ENCODE data around the gene ACSS1.

Gene ACSS1

DNA sequence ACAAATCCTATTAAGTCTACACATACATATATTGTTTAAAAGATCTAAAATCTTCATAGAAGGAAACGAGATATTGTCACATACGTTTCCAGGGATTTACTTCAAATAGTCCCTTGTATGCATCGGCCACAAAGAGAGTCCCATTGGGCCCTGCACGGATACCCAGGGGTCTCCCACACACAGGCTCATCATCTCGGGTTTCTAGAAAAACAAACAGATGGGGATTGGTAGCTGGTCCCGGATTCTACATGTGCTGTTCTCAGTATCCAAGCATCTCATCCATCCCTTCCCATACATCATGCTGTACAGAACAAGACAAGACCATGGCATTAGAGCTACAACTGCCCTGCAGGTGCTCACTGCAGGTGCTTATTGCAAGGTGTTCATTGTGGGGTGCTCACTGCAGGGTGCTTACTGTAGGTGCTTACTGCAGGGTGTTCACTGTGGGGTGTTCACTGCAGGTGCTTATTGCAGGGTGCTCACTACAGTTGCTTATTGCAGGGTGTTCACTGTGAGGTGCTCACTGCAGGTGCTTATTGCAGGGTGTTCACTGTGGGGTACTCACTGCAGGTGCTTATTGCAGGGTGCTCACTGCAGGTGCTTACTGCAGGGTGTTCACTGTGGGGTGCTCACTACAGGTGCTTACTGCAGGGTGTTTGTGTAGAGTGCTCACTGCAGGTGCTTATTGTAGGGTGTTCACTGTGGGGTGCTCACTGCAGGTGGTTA, 86.4 kb downstream of the ACSS1 start:
- no peak for DNase-seq (ENCODE audit: low spot score)

- DNase-seq (ENCODE audit: low spot score), result no peak
These were observed 87.2 kb downstream of the ACSS1 start for GRCh38 chr20:24970754-24971153.

GRCh38 chr20:24970030-24970553, 87.8 kb downstream of the ACSS1 start:
- no peak for DNase-seq (ENCODE audit: low spot score)

DNA sequence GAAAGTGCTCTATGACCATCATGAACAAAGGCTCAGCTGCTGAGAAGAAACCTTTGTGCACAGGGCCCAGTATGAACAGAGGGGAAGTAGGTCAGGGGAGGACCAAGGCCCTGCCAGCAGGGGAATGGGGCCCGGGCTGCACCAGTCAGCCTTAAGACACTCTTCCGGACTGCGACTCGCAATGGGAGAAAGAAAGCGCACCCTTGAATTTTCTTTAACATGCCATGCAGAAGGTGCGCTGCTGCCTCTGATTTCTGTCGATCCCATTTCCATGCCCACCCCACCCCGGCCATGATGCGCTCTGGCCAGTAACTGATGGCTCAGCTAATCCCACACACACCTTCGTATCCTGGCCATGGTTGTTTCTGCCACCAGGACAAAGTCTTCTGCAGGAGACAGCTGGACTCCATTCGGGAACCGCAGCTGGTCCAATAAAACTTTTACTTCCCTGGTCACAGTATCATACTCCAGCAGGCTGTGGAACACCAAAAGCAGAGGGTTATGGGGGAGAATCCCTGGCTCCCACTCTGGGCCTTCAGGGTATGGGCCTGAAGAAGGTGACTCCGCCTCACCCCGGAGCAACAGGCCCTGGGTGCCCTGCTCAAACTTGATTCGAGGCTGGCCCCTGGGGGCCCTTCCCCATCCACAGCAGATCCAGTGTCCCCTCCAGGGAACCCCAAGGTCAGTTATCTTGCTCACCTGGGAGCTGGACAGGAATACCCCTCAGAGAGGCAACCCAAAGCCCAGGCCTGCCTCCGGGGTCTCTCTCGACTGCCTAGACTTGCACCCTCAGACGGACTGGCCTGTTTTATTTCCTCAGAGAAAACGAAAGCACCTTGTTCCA, 88.5 kb downstream of the ACSS1 start:
- no peak for DNase-seq (ENCODE audit: low spot score)

GRCh38 chr20:24968278-24968800, 89.6 kb downstream of the ACSS1 start:
- no peak for DNase-seq (ENCODE audit: low spot score)

GRCh38 chr20:24966317-24967012, 91.5 kb downstream of the ACSS1 start:
- no peak for DNase-seq (ENCODE audit: low spot score)

GRCh38 chr20:24965065-24965919, 92.6 kb downstream of the ACSS1 start:
- DNase-seq (ENCODE audit: low spot score), result no peak

DNA sequence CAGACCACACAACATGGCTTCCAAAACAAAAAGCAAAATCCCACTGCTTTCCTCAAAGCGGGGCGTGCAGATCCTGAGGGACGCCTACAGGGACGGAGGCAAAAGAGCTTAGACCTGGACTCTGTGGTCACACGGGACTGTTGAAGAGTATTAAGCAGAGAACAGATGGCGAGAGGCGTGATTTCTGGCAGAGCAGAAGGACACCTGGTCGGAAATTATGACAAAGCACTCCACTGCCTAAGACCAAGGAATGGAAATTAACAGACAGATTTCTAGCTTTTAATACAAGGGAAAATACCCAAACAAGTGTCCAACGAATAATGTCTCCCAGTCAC, 93.5 kb downstream of the ACSS1 start:
- DNase-seq (ENCODE audit: low spot score), result no peak

DNA sequence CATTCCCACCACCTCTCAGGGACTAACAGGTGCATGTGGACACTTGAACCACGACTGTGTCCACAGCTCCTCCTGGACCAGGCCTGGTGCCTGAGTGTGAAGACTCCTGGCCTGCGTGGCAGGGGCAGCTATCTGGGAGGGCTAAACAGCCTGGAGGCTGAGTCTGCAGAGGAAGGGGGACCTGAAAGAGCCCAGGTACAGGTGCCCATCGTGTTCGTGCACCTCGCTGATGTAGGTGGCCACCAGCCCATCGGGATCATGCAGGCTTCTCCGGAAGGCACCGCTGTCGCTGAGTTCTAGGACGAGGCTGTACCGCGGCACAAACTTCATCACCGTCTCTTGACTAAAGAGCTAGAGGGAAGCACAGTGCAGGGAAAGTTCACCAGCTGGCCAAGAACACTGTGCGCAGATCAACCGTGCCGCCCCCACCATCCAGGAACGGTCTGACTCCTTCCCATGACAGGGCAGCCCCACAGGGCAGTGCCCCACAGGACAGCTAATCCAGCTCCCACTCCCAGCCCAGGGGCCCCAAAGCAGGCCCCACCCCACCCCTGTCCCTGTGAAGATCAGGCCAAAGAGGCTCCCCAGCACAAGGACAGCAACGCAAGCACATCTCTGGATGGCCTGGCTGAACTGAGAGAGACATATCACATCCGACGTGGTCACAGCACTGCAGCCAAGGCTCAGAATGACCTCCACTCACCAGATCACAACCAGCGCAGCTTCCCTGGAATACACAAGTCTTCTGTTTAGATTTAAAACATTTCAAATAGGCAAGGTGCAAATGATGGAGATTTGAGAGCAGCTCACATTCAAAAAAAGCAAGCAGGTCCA, 94.0 kb downstream of the ACSS1 start:
- no peak for DNase-seq (ENCODE audit: low spot score)

- no peak for DNase-seq (ENCODE audit: low spot score)
These were observed 95.4 kb downstream of the ACSS1 start for GRCh38 chr20:24962510-24962909.

DNA sequence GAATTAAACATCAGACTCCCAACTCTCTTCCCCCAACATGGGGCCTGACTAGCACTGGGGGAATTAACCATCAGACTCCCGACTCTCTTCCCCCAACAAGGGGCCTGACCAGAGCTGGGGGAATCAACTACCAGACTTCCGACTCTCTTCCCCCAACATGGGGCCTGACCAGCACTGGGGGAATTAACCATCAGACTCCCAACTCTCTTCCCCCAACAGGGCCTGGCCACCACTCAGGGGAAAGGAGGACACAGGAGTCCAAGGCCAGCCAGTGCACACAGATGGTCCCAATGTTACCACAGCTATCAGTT, 95.8 kb downstream of the ACSS1 start:
- DNase-seq (ENCODE audit: low spot score), result no peak

DNA sequence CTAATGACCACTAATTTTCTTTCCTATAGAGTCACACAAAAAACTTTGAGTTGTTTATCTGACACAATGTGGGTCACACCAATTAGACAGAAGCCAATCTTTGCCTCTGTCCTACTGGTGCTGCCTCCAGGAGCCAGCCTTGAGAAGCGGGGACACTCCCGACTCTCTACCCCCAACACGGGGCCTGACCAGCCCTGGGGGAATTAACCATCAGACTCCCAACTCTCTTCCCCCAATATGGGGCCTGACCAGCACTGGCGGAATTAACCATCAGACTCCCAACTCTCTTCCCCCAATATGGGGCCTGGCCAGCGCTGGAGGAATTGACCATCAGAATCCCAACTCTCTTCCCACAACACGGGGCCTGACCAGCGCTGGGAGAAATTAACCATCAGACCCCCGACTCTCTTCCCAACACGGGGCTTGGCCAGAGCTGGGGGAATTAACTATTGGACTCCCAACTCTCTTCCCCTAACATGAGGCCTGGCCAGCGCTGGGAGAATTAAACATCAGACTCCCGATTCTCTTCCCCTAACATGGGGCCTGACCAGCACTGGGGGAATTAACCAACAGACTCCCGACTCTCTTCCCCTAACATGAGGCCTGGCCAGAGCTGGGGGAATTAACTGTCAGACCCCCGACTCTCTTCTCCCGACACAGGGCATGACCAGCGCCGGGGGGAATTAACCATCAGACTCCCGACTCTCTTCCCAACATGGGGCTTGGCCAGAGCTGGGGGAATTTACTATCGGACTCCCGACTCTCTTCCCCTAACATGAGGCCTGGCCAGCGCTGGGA, 96.4 kb downstream of the ACSS1 start:
- DNase-seq (ENCODE audit: low spot score), result no peak

- DNase-seq (ENCODE audit: low spot score), result no peak
These were observed 97.1 kb downstream of the ACSS1 start for GRCh38 chr20:24960861-24961260.

DNA sequence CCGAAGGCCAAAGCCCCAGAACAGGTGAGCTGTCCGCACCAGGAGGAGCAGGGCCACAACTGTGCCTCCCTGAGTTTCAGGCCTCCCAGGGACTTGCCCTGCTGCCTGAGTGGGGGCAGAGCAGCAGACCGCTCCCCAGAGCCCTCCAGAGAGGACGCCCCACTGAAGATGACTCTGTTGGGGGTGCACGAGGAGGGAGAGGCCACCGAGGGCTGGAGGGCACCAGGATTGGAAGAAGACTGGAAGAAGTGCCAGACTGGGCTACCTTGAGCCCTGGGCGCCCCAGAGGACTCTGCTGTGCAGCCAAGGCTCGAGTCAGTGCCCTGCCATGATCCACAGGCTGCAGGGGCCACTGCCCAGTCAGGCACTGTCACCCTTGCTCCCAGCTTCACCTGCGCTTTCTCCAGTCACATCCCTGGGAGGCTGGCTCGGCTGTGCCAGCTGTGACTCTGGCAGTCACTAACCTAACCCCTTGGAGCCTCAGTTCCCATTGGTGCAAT, 97.6 kb downstream of the ACSS1 start:
- no peak for DNase-seq (ENCODE audit: low spot score)

GRCh38 chr20:24959591-24960301, 98.2 kb downstream of the ACSS1 start:
- DNase-seq (ENCODE audit: low spot score), result no peak

GRCh38 chr20:24958506-24959385, 99.2 kb downstream of the ACSS1 start:
- DNase-seq (ENCODE audit: low spot score), result no peak

DNA sequence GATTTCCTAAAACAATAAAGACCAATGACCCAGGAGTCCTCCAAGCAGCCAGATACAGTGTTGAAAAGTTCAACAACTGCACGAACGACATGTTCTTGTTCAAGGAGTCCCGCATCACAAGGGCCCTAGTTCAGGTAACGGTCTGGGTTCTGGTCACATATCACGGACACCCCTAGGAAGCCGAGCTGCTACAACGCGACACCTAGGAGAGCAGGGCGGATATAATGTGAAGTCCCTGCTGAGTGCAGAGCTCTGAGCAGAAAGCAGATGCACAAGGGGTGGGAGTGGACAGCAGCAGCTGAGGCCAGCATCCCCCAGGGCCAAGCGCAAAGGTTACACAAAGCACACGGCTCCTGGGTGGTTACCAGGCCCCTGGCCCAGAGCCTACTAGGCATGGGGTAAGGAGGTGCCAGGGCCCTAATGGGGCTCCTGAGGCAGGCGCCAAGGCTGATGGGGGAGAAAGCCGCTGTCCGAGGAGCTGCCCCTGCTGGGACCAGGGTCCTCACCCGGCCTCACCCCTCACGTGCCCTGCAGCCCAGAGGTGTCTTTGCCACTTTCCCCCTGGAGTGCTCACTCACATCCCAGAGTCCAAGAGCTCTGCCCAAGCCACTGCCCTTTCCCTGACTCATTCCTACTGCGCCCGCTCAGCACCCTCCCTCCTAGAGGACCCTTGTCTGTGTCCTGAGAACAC, 100.5 kb downstream of the ACSS1 start:
- no peak for DNase-seq (ENCODE audit: low spot score)
